ENCODE results near the gene KCNH6.

- TF ChIP-seq GATA2 (IDR thresholded peaks at IDR 0.05; ENCODE audit: low read depth, low read length), result no peak
- no peak for TF ChIP-seq GATA3 (IDR thresholded peaks at IDR 0.05; ENCODE audit: low read depth, low read length)
Measured at GRCh38 chr17:63587770-63588169, 64.6 kb downstream of the KCNH6 start.
